ENCODE results near the gene CACNA2D3. TPM values are rescaled to one million over a fixed set of nuclear protein-coding genes. Genes with fewer than 3 reads are reported as not detected.
A peak's percentile ranks its signal among the peaks of the same experiment; 100 is the strongest.

The CACNA2D3 gene
- polyA plus RNA-seq, 1 donor, result 0.97 TPM

GRCh38 chr3:55059027-55059629 lies 936.8 kb downstream of the CACNA2D3 start:
- H3K4me3 ChIP-seq (ENCODE audit: low read length), result no peak overlapping the region
- H3K4me1 ChIP-seq (ENCODE audit: control insufficient read depth, insufficient read depth, low read length), result no peaks in the 10 kb centered on the region
- no peaks in the 10 kb centered on the region for H3K9me3 ChIP-seq (ENCODE audit: control insufficient read depth, low read depth, low read length)
- WGBS (ENCODE audit: insufficient coverage, low lambda C conversion rate), result 100% methylated on average over 1 of the region's 5 CpGs
- H3K27ac ChIP-seq (ENCODE audit: low read length), result no peak overlapping the region
- H3K27me3 ChIP-seq (ENCODE audit: control insufficient read depth, insufficient read depth, low read length), result peaks cover 4% of the 10 kb centered on the region
- no peak for DNase-seq
- no peaks in the 10 kb centered on the region for H3K36me3 ChIP-seq (ENCODE audit: control insufficient read depth, insufficient read depth, low read length)

GRCh38 chr3:55060896-55061719 lies 938.8 kb downstream of the CACNA2D3 start:
- Histone ChIP-seq H3K4me1 (ENCODE audit: control insufficient read depth, insufficient read depth, low read length) (no peaks in the 10 kb centered on the region), H3K36me3 (ENCODE audit: control insufficient read depth, insufficient read depth, low read length) (no peaks in the 10 kb centered on the region), H3K27me3 (ENCODE audit: control insufficient read depth, insufficient read depth, low read length) (peaks cover 4% of the 10 kb centered on the region), H3K27ac (ENCODE audit: low read length) (no peak overlapping the region), H3K4me3 (ENCODE audit: low read length) (no peak overlapping the region), H3K9me3 (ENCODE audit: control insufficient read depth, low read depth, low read length) (no peaks in the 10 kb centered on the region)
- DNase-seq, result no peak
- WGBS (ENCODE audit: insufficient coverage, low lambda C conversion rate), result 67% methylated on average over 1 of the region's 5 CpGs

- Histone ChIP-seq H3K36me3 (ENCODE audit: control insufficient read depth, insufficient read depth, low read length) (no peaks in the 10 kb centered on the region), H3K9me3 (ENCODE audit: control insufficient read depth, low read depth, low read length) (no peaks in the 10 kb centered on the region), H3K27me3 (ENCODE audit: control insufficient read depth, insufficient read depth, low read length) (peaks cover 4% of the 10 kb centered on the region), H3K27ac (ENCODE audit: low read length) (no peak overlapping the region), H3K4me1 (ENCODE audit: control insufficient read depth, insufficient read depth, low read length) (no peaks in the 10 kb centered on the region), H3K4me3 (ENCODE audit: low read length) (no peak overlapping the region)
- no CpG with 5 or more reads among the region's 2 CpGs for WGBS (ENCODE audit: insufficient coverage, low lambda C conversion rate)
- DNase-seq, result no peak
Observed at GRCh38 chr3:55061720-55062034, 939.3 kb downstream of the CACNA2D3 start.

- no peaks in the 10 kb centered on the region for H3K9me3 ChIP-seq (ENCODE audit: control insufficient read depth, low read depth, low read length)
- H3K27ac ChIP-seq (ENCODE audit: low read length), result no peak overlapping the region
- H3K36me3 ChIP-seq (ENCODE audit: control insufficient read depth, insufficient read depth, low read length), result no peaks in the 10 kb centered on the region
- no CpG with 5 or more reads among the region's 2 CpGs for WGBS (ENCODE audit: insufficient coverage, low lambda C conversion rate)
- H3K27me3 ChIP-seq (ENCODE audit: control insufficient read depth, insufficient read depth, low read length), result peaks cover 4% of the 10 kb centered on the region
- no peaks in the 10 kb centered on the region for H3K4me1 ChIP-seq (ENCODE audit: control insufficient read depth, insufficient read depth, low read length)
- no peak overlapping the region for H3K4me3 ChIP-seq (ENCODE audit: low read length)
- DNase-seq, result no peak
Observed at GRCh38 chr3:55064164-55064563, 941.8 kb downstream of the CACNA2D3 start.

- Histone ChIP-seq H3K36me3 (ENCODE audit: control insufficient read depth, insufficient read depth, low read length) (no peaks in the 10 kb centered on the region), H3K27me3 (ENCODE audit: control insufficient read depth, insufficient read depth, low read length) (no peaks in the 10 kb centered on the region), H3K27ac (ENCODE audit: low read length) (no peak overlapping the region), H3K4me3 (ENCODE audit: low read length) (no peak overlapping the region), H3K4me1 (ENCODE audit: control insufficient read depth, insufficient read depth, low read length) (no peaks in the 10 kb centered on the region), H3K9me3 (ENCODE audit: control insufficient read depth, low read depth, low read length) (no peaks in the 10 kb centered on the region)
- no peak for DNase-seq
- WGBS (ENCODE audit: insufficient coverage, low lambda C conversion rate), result 94% methylated on average over 2 of the region's 4 CpGs
Observed at GRCh38 chr3:55065331-55065730, 943.0 kb downstream of the CACNA2D3 start.

- Histone ChIP-seq H3K36me3 (ENCODE audit: control insufficient read depth, insufficient read depth, low read length) (no peaks in the 10 kb centered on the region), H3K9me3 (ENCODE audit: control insufficient read depth, low read depth, low read length) (no peaks in the 10 kb centered on the region), H3K4me1 (ENCODE audit: control insufficient read depth, insufficient read depth, low read length) (no peaks in the 10 kb centered on the region), H3K27me3 (ENCODE audit: control insufficient read depth, insufficient read depth, low read length) (no peaks in the 10 kb centered on the region), H3K27ac (ENCODE audit: low read length) (no peak overlapping the region), H3K4me3 (ENCODE audit: low read length) (no peak overlapping the region)
- peak; percentile 12 to 19 for DNase-seq
- WGBS (ENCODE audit: insufficient coverage, low lambda C conversion rate), result 100% methylated on average over 1 of the region's 9 CpGs
Observed at GRCh38 chr3:55066551-55067047, 944.2 kb downstream of the CACNA2D3 start.

- Histone ChIP-seq H3K27ac (ENCODE audit: low read length) (no peak overlapping the region), H3K27me3 (ENCODE audit: control insufficient read depth, insufficient read depth, low read length) (no peaks in the 10 kb centered on the region), H3K36me3 (ENCODE audit: control insufficient read depth, insufficient read depth, low read length) (no peaks in the 10 kb centered on the region), H3K4me1 (ENCODE audit: control insufficient read depth, insufficient read depth, low read length) (no peaks in the 10 kb centered on the region), H3K4me3 (ENCODE audit: low read length) (no peak overlapping the region), H3K9me3 (ENCODE audit: control insufficient read depth, low read depth, low read length) (no peaks in the 10 kb centered on the region)
- no peak for DNase-seq
Observed at GRCh38 chr3:55069950-55070349, 947.6 kb downstream of the CACNA2D3 start.

- DNase-seq, result no peak
- H3K4me1 ChIP-seq (ENCODE audit: control insufficient read depth, insufficient read depth, low read length), result no peaks in the 10 kb centered on the region
- H3K36me3 ChIP-seq (ENCODE audit: control insufficient read depth, insufficient read depth, low read length), result no peaks in the 10 kb centered on the region
- no peak overlapping the region for H3K27ac ChIP-seq (ENCODE audit: low read length)
- no peaks in the 10 kb centered on the region for H3K9me3 ChIP-seq (ENCODE audit: control insufficient read depth, low read depth, low read length)
- no peaks in the 10 kb centered on the region for H3K27me3 ChIP-seq (ENCODE audit: control insufficient read depth, insufficient read depth, low read length)
- no peak overlapping the region for H3K4me3 ChIP-seq (ENCODE audit: low read length)
- WGBS (ENCODE audit: insufficient coverage, low lambda C conversion rate), result 73% methylated on average over 3 of the region's 4 CpGs
Observed at GRCh38 chr3:55074796-55075195, 952.4 kb downstream of the CACNA2D3 start.

- DNase-seq, result no peak
- H3K4me3 ChIP-seq (ENCODE audit: low read length), result no peak overlapping the region
- H3K27me3 ChIP-seq (ENCODE audit: control insufficient read depth, insufficient read depth, low read length), result no peaks in the 10 kb centered on the region
- no peaks in the 10 kb centered on the region for H3K4me1 ChIP-seq (ENCODE audit: control insufficient read depth, insufficient read depth, low read length)
- no peak overlapping the region for H3K27ac ChIP-seq (ENCODE audit: low read length)
- no peaks in the 10 kb centered on the region for H3K36me3 ChIP-seq (ENCODE audit: control insufficient read depth, insufficient read depth, low read length)
- no peaks in the 10 kb centered on the region for H3K9me3 ChIP-seq (ENCODE audit: control insufficient read depth, low read depth, low read length)
- 100% methylated on average over 2 of the region's 6 CpGs for WGBS (ENCODE audit: insufficient coverage, low lambda C conversion rate)
Observed at GRCh38 chr3:55075846-55076245, 953.5 kb downstream of the CACNA2D3 start.

- Histone ChIP-seq H3K27ac (ENCODE audit: low read length) (no peak overlapping the region), H3K9me3 (ENCODE audit: control insufficient read depth, low read depth, low read length) (no peaks in the 10 kb centered on the region), H3K27me3 (ENCODE audit: control insufficient read depth, insufficient read depth, low read length) (no peaks in the 10 kb centered on the region), H3K4me3 (ENCODE audit: low read length) (no peak overlapping the region), H3K36me3 (ENCODE audit: control insufficient read depth, insufficient read depth, low read length) (no peaks in the 10 kb centered on the region), H3K4me1 (ENCODE audit: control insufficient read depth, insufficient read depth, low read length) (no peaks in the 10 kb centered on the region)
- 74% methylated on average over 4 of the region's 7 CpGs for WGBS (ENCODE audit: insufficient coverage, low lambda C conversion rate)
- DNase-seq, result no peak
Observed at GRCh38 chr3:55077726-55078125, 955.4 kb downstream of the CACNA2D3 start.

GRCh38 chr3:55078876-55079275 lies 956.5 kb downstream of the CACNA2D3 start:
- no peaks in the 10 kb centered on the region for H3K27me3 ChIP-seq (ENCODE audit: control insufficient read depth, insufficient read depth, low read length)
- no peak overlapping the region for H3K4me3 ChIP-seq (ENCODE audit: low read length)
- H3K4me1 ChIP-seq (ENCODE audit: control insufficient read depth, insufficient read depth, low read length), result no peaks in the 10 kb centered on the region
- WGBS (ENCODE audit: insufficient coverage, low lambda C conversion rate), result no CpG with 5 or more reads among the region's 7 CpGs
- DNase-seq, result no peak
- no peaks in the 10 kb centered on the region for H3K9me3 ChIP-seq (ENCODE audit: control insufficient read depth, low read depth, low read length)
- no peak overlapping the region for H3K27ac ChIP-seq (ENCODE audit: low read length)
- no peaks in the 10 kb centered on the region for H3K36me3 ChIP-seq (ENCODE audit: control insufficient read depth, insufficient read depth, low read length)
